PC-3 (cell line): ENCODE results near the gene RFX7.

ENCODE experiments used
- CTCF ChIP-seq: fragments of 300-600 bp; sonication (generic); conservative IDR thresholded peaks from 2 replicates; pipeline ENCODE4 v1.5.1; 2017; ENCODE audit warnings: antibody characterized with exemption, low read depth, mild to moderate bottlenecking, low read length
- EZH2 ChIP-seq: fragments of 300-600 bp; sonication (generic); IDR thresholded peaks from one replicate; pipeline ENCODE4 v1.6.1; 2017; ENCODE audit warnings: antibody characterized with exemption, mild to moderate bottlenecking, low read length; ENCODE audit not compliant: unreplicated experiment

DNA sequence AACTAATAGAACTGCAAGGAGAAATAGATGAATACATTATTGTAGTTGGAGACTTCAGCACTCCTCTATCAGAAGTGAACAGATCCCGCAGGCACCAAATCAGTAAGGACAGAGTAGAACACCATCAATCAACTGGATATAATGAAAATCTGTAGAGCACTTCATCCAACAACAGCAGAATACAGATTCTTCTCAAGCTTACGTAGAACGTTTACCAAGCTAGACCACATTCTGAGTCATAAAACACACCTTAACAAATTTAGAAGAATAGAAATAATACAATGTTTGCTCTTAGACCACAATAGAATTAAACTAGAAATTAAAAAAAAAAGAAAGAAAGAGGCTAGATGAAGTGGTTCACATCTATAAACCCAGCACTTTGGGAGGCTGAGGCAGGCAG is 179.5 kb downstream of the RFX7 start:
- TF ChIP-seq CTCF: no peak
- TF ChIP-seq EZH2: no peak
